ENCODE measurements around the gene MSX2.

- TF ChIP-seq YY1 (IDR thresholded peaks at IDR 0.05; ENCODE audit: insufficient read depth, insufficient read length) (no peak), ZNF274 (IDR thresholded peaks at IDR 0.05; ENCODE audit: low read depth, low read length) (no peak), SUZ12 (IDR thresholded peaks at IDR 0.05; ENCODE audit: extremely low read depth, insufficient read depth, insufficient read length) (no peak)
Measured at GRCh38 chr5:174767670-174768069, 43.3 kb downstream of the MSX2 start.
